K562 (cell line): ENCODE data around the gene BAK1. TPM values are rescaled to one million over a fixed set of nuclear protein-coding genes. Genes with fewer than 3 reads are reported as not detected.

Experiments used
- ATAC-seq: fragments of 200-7000 bp; cut with Tn5 transposase; 3 replicates; pipeline ENCODE4 v1.9.1; 2020; ENCODE audit warnings: moderate library complexity
- BruUV-seq: library from RNA; stranded (reverse); fragments of 400-500 nt; replicated peaks from 2 replicates; lab custom pipeline; 2021; lab: Mats Ljungman, UMichigan
- CTCF ChIA-PET: fragments of 300-600 bp; formaldehyde crosslinking; extraction: SDS; loops from one replicate; lab custom pipeline; 2021; ENCODE audit warnings: low intra/inter-chr PET ratio; lab: Yijun Ruan, JAX
- POLR2A ChIA-PET: fragments of 300-600, 350-650 bp; sonication (Branson Sonifier 250); formaldehyde crosslinking; extraction: SDS; loops from one replicate; lab custom pipeline; 2021; ENCODE audit warnings: antibody characterized with exemption, inconsistent platforms; lab: Yijun Ruan, JAX
- DNase-seq, 4 experiments: peaks; one replicate each; pipeline versions ENCODE4 v3.0.0 to v3.0.0-alpha.2; 2011 to 2018; ENCODE audit warnings: low spot score in 3 of 4, mixed read lengths in 3 of 4; ENCODE audit errors: extremely low read depth in 1 of 4
- FAIRE-seq: peaks from 2 replicates; lab custom pipeline; 2011; peaks lifted over from hg19 to GRCh38; lab: Jason Lieb, UNC
- H2AFZ ChIP-seq: 2 replicates; pipeline ENCODE4 v1.6.0; 2011; ENCODE audit warnings: low read depth, low read length, control low read depth, inconsistent platforms
- H3K27ac ChIP-seq: fragments of 200-600 bp; 3 replicates; pipeline ENCODE4 v1.8.0; 2011; ENCODE audit warnings: low read depth, mild to moderate bottlenecking, control low read depth, inconsistent platforms, low read length, moderate library complexity, mixed read lengths; ENCODE audit errors: extremely low read depth
- H3K27me3 ChIP-seq, 2 experiments: fragments of 300-600 bp in 1 of 2; 2 replicates in 1 of 2; 3 replicates in 1 of 2; pipeline versions ENCODE4 v1.6.0 to v1.8.0; 2011; ENCODE audit warnings: inconsistent platforms in 2 of 2, low read length in 2 of 2, mild to moderate bottlenecking in 1 of 2, mixed read lengths in 1 of 2, moderate library complexity in 1 of 2; ENCODE audit not compliant: control insufficient read depth in 2 of 2, insufficient read depth in 2 of 2
- H3K36me3 ChIP-seq: fragments of 300-600 bp; 3 replicates; pipeline ENCODE4 v1.8.0; 2011; ENCODE audit warnings: mild to moderate bottlenecking, low read length, inconsistent platforms; ENCODE audit not compliant: control insufficient read depth, insufficient read depth
- H3K4me1 ChIP-seq, 2 experiments: fragments of 200-600 bp in 1 of 2; replicated peaks in 1 of 2; 2 replicates in 1 of 2; 3 replicates in 1 of 2; pipeline versions ENCODE4 v1.5.1 to v1.8.0; 2011; ENCODE audit warnings: inconsistent platforms in 2 of 2, low read length in 2 of 2, mild to moderate bottlenecking in 1 of 2, mixed read lengths in 1 of 2, moderate library complexity in 1 of 2; ENCODE audit not compliant: control insufficient read depth in 2 of 2, insufficient read depth in 2 of 2
- H3K4me2 ChIP-seq: 2 replicates; pipeline ENCODE4 v1.6.1; 2011; ENCODE audit warnings: low read length, control low read depth, inconsistent platforms, mixed read lengths; ENCODE audit not compliant: insufficient read depth
- H3K4me3 ChIP-seq: fragments of 200-600 bp; sonication (generic), shearing (Covaris generic); 2 replicates; pipeline ENCODE4 v1.5.1; 2016; ENCODE audit warnings: control low read depth, inconsistent platforms
- H3K79me2 ChIP-seq: fragments of 200-600 bp; 3 replicates; pipeline ENCODE4 v1.8.0; 2011; ENCODE audit warnings: low read length, inconsistent platforms; ENCODE audit not compliant: control insufficient read depth, insufficient read depth
- H3K9ac ChIP-seq, 2 experiments: 2 replicates each; pipeline versions ENCODE4 v1.6.0 to v1.6.1; 2011; ENCODE audit warnings: low read depth in 2 of 2, low read length in 2 of 2, control low read depth in 1 of 2, inconsistent platforms in 1 of 2, mild to moderate bottlenecking in 1 of 2, mixed read lengths in 1 of 2; ENCODE audit not compliant: insufficient read depth in 1 of 2
- H3K9me1 ChIP-seq: one replicate; pipeline ENCODE4 v1.6.0; 2011; ENCODE audit warnings: inconsistent platforms, mild to moderate bottlenecking, low read length, moderate library complexity; ENCODE audit not compliant: control insufficient read depth, insufficient read depth
- H3K9me3 ChIP-seq: replicated peaks from 2 replicates; pipeline ENCODE4 v1.5.1; 2011; ENCODE audit warnings: low read depth, low read length, inconsistent platforms; ENCODE audit not compliant: control insufficient read depth, insufficient read depth
- H4K20me1 ChIP-seq: replicated peaks from 2 replicates; pipeline ENCODE4 v1.6.1; 2011; ENCODE audit warnings: low read length, inconsistent platforms, mixed read lengths; ENCODE audit not compliant: control insufficient read depth, insufficient read depth
- ADNP ChIP-seq: fragments of 200-800 bp; sonication (Bioruptor generic); IDR thresholded peaks from 2 replicates; pipeline ENCODE4 v1.6.1; 2016; ENCODE audit warnings: missing genetic modification characterization, missing compliant biosample characterization
- BCOR ChIP-seq: fragments of 450-650 bp; IDR thresholded peaks from 2 replicates; pipeline ENCODE4 v1.6.1; 2016
- CBX1 ChIP-seq: sonication (generic); IDR thresholded peaks from 2 replicates; pipeline ENCODE4 v1.6.1; 2016; ENCODE audit warnings: antibody characterized with exemption, low read depth, mild to moderate bottlenecking
- CBX3 ChIP-seq, 2 experiments: IDR thresholded peaks; 1 replicate in 1 of 2; 2 replicates in 1 of 2; pipeline ENCODE4 v1.6.1; 2012; ENCODE audit warnings: inconsistent platforms in 2 of 2, low read length in 2 of 2, borderline replicate concordance in 1 of 2, control low read depth in 1 of 2
- CHD4 ChIP-seq: fragments of 200-600 bp; sonication (generic); IDR thresholded peaks from 3 replicates; pipeline ENCODE4 v1.6.1; 2012; ENCODE audit warnings: low read depth, mild to moderate bottlenecking, mixed read lengths, low read length, inconsistent platforms; ENCODE audit not compliant: insufficient read depth, insufficient replicate concordance, poor library complexity, severe bottlenecking
- ESRRA ChIP-seq: fragments of 450-650 bp; IDR thresholded peaks from 2 replicates; pipeline ENCODE4 v1.6.1; 2014; ENCODE audit warnings: low read depth, mild to moderate bottlenecking, moderate library complexity, borderline replicate concordance
- HDAC2 ChIP-seq: fragments of 450-650 bp; IDR thresholded peaks from 2 replicates; pipeline ENCODE4 v1.6.1; 2016; ENCODE audit warnings: mild to moderate bottlenecking
- KDM4B ChIP-seq, 2 experiments: fragments of 450-650 bp in 1 of 2; sonication (generic) in 1 of 2; IDR thresholded peaks; 2 replicates each; pipeline ENCODE4 v1.6.1; 2016 to 2017; ENCODE audit warnings: borderline replicate concordance in 2 of 2, antibody characterized with exemption in 1 of 2, low read depth in 1 of 2, mild to moderate bottlenecking in 1 of 2
- POLR3A ChIP-seq: IDR thresholded peaks from 2 replicates; pipeline ENCODE4 v1.6.1; 2011; ENCODE audit warnings: borderline replicate concordance, mild to moderate bottlenecking, moderate library complexity; ENCODE audit not compliant: insufficient read length, insufficient read depth; ENCODE audit errors: extremely low read depth
- PTBP1 ChIP-seq: fragments of 200-400 bp; formaldehyde crosslinking; IDR thresholded peaks from 2 replicates; pipeline ENCODE4 v1.6.1; 2017; ENCODE audit warnings: low read depth, low read length
- RCOR1 ChIP-seq, 2 experiments: IDR thresholded peaks; 2 replicates each; pipeline ENCODE4 v1.6.1; 2012; ENCODE audit warnings: low read depth in 2 of 2, low read length in 2 of 2, borderline replicate concordance in 1 of 2, improper control_type of control experiment in 1 of 2
- SMAD4 ChIP-seq: fragments of 250-450 bp; sonication (Bioruptor Pico); conservative IDR thresholded peaks from 2 replicates; pipeline ENCODE4 v1.8.0; 2021; ENCODE audit warnings: inconsistent platforms, mild to moderate bottlenecking, moderate library complexity
- SMARCA5 ChIP-seq: fragments of 450-650 bp; IDR thresholded peaks from 2 replicates; pipeline ENCODE4 v1.6.1; 2016
- TAF9B ChIP-seq: fragments of 450-650 bp; IDR thresholded peaks from 2 replicates; pipeline ENCODE4 v1.6.1; 2018; ENCODE audit warnings: mild to moderate bottlenecking; ENCODE audit not compliant: partially characterized antibody
- THRA ChIP-seq: fragments of 450-650 bp; IDR thresholded peaks from 2 replicates; pipeline ENCODE4 v1.6.1; 2017; ENCODE audit warnings: mild to moderate bottlenecking, moderate library complexity
- WGBS: fragments of 100-300 bp; shearing (Covaris generic); methylation state at CpG from one replicate; pipeline ENCODE4 v1.1.6; 2016; ENCODE audit warnings: low coverage, mixed read lengths; ENCODE audit not compliant: insufficient coverage; ENCODE audit errors: missing lambda C conversion rate; 5-methylcytosine and 5-hydroxymethylcytosine counted together
- in situ Hi-C: fragments of 300-500 bp; cut with MboI; formaldehyde crosslinking; loops from 4 replicates; pipeline ENCODE4 v1.15.0; 2018; ENCODE audit warnings: inconsistent platforms, mixed read lengths
- intact Hi-C: fragments of 100-400 bp; cut with micrococcal nuclease; formaldehyde crosslinking; loops from 2 replicates; pipeline ENCODE4 v1.14.2; 2022
- polyA plus RNA-seq, 8 experiments: library from polyadenylated mRNA; depleted of rRNA in 4 of 8; stranded (reverse) in 5 of 8; unstranded in 3 of 8; fragments of >200 nt; fragmentation: Nextera tagmentation in 2 of 8; fragmentation: Illumina TruSeq in 1 of 8; extraction: Ambion mirVana in 2 of 8; extraction: Trizol in 1 of 8; gene quantifications; 2 replicates each; pipeline versions ENCODE4 v1.2.1 to v1.2.3, GENCODE V29; 2011 to 2014; ENCODE audit warnings: inconsistent platforms in 1 of 8, missing spikeins in 1 of 8
- total RNA-seq, 7 experiments: library from RNA; depleted of rRNA in 6 of 7; stranded (reverse); fragments of >200 nt in 6 of 7; fragmentation: Illumina TruSeq in 2 of 7; extraction: Trizol in 2 of 7; gene quantifications; 2 replicates each; pipeline versions ENCODE4 v1.2.1 to v1.2.3, GENCODE V29; 2011 to 2021; ENCODE audit warnings: low replicate concordance in 1 of 7
- TF ChIP-seq, protein P1 (sequence below): sonication (generic); formaldehyde crosslinking; IDR thresholded peaks from 2 replicates; pipeline ENCODE4 v1.8.1; 2022; ENCODE audit warnings: missing genetic modification reagents

BAK1 gene
- total and polyA plus RNA-seq, 9 of the 15 experiments (the other 6 are each of a cell fraction or from before 2014, with no cell fraction given) = 5.4 to 30.7 (median 18.9) TPM

DNA sequence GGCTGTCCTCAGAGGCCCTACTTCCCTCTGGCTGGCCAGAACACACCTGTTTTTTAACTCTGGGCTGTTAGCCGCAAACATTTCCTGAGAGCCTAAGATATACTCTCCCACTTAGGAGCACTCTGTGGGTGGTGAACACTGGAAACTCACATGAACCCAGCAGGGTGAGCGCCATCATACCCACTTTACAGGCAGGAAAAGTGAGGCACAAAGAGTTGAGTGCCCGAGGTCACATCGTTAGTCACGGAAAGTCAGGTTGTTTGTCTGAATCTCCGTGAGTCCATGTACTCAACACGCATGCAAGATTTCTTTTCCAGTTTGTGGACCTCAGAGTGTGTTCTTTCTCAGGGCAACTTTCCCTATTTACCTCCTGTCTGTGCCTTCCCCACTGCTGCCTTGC, 1.9 kb downstream of the BAK1 start:
- DNase-seq = peak in 1 of 4 experiments; percentile 15
- WGBS = 96% methylated on average over 7 of the region's 7 CpGs
- peak; percentile 35 for FAIRE-seq
- POLR2A ChIA-PET = interaction anchor here (0.8 to 1.0 kb wide), 2 partner anchors 9 to 12 kb away, joined by 3 read pairs; no protein-coding TSS in a partner anchor
- no peak for ATAC-seq
- H2AFZ ChIP-seq = no peak overlapping the region
- no peaks in the 10 kb centered on the region for H3K27me3 ChIP-seq
- in situ Hi-C loops (no loop called here), intact Hi-C loops (loop anchor here (10.0 kb wide), 1 partner anchor 303 kb away; the partner anchor contains the start of genes B3GALT4, RPS18 and VPS52)
- H3K4me3 ChIP-seq = peak overlapping the region; percentile 97
- H3K4me2 ChIP-seq = peak overlapping the region; percentile 88
- H3K36me3 ChIP-seq = peaks cover 46% of the 10 kb centered on the region; the same call in 2 of the 3 replicates
- peak overlapping the region; percentile 33; the same call in 1 of the 3 replicates for H3K27ac ChIP-seq
- peaks cover 28% of the 10 kb centered on the region for H3K79me2 ChIP-seq
- peak overlapping the region; percentile 84 to 99; a peak in 3 of 4 replicates for H3K9ac ChIP-seq
- BruUV-seq = no TSS peak
- peaks cover 10 to 37% of the 10 kb centered on the region in 2 experiments; a peak in 4 of 5 replicates for H3K4me1 ChIP-seq
- no peaks in the 10 kb centered on the region; the same call in 1 of the 2 replicates for H4K20me1 ChIP-seq
- H3K9me1 ChIP-seq = peaks cover 3% of the 10 kb centered on the region
- CTCF ChIA-PET = no interaction called here
- no peaks in the 10 kb centered on the region for H3K9me3 ChIP-seq
- TF ChIP-seq HDAC2 (peak; percentile 80; the same call in 1 of the 2 replicates), POLR3A (no peak), CHD4 (peak; percentile 68), BCOR (peak; percentile 96), KDM4B (IDR thresholded peaks at IDR 0.05; ENCODE audit: borderline replicate concordance in 2 of 2, low read depth in 1 of 2) (no peak), THRA (no peak), ADNP (tag) (peak; percentile 85; the same call in 1 of the 2 replicates), TAF9B (no peak), SMARCA5 (peak; percentile 84; the same call in 1 of the 2 replicates), PTBP1 (0 out of 2 replicates have a peak, but pooled peaks have one; percentile 61), ESRRA (peak; percentile 13; the same call in 1 of the 2 replicates), CBX1 (peak; percentile 92; the same call in 1 of the 2 replicates), RCOR1 (IDR thresholded peaks at IDR 0.05; ENCODE audit: borderline replicate concordance in 1 of 2, low read depth in 2 of 2, low read length in 2 of 2) (peak in 1 of 2 experiments; percentile 81; a peak in 2 of 4 replicates), SMAD4 (CRISPR knock-in tag) (0 out of 2 replicates have a peak, but pooled peaks have one; percentile 22), CBX3 (IDR thresholded peaks at IDR 0.05; ENCODE audit: borderline replicate concordance in 1 of 2, low read length in 2 of 2) (peak in 1 of 2 experiments; percentile 25; a peak in 1 of 3 replicates)
- TF ChIP-seq, protein P1, sequence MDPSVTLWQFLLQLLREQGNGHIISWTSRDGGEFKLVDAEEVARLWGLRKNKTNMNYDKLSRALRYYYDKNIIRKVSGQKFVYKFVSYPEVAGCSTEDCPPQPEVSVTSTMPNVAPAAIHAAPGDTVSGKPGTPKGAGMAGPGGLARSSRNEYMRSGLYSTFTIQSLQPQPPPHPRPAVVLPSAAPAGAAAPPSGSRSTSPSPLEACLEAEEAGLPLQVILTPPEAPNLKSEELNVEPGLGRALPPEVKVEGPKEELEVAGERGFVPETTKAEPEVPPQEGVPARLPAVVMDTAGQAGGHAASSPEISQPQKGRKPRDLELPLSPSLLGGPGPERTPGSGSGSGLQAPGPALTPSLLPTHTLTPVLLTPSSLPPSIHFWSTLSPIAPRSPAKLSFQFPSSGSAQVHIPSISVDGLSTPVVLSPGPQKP = no peak
